ENCODE data around the gene SUN2.

SUN2 gene

DNA sequence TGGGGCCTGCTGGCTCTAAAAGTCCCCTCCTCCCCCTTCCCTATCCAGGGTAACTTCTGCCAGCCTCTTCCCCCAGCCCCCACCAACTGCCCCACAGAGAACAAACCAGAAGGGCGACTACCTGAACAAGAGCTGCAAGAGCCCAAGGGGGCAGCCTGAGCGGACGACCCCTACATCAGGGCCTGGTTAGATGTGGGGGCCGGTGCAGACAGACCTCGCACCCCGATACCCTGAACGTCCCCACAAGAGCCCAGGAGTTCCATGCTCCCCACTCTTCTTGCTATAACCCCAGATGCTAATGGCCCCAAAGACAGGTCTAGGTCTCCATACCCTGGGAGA is 20.7 kb downstream of the SUN2 start:
- no peak for DNase-seq (ENCODE audit: low read depth in 2 of 2)

DNA sequence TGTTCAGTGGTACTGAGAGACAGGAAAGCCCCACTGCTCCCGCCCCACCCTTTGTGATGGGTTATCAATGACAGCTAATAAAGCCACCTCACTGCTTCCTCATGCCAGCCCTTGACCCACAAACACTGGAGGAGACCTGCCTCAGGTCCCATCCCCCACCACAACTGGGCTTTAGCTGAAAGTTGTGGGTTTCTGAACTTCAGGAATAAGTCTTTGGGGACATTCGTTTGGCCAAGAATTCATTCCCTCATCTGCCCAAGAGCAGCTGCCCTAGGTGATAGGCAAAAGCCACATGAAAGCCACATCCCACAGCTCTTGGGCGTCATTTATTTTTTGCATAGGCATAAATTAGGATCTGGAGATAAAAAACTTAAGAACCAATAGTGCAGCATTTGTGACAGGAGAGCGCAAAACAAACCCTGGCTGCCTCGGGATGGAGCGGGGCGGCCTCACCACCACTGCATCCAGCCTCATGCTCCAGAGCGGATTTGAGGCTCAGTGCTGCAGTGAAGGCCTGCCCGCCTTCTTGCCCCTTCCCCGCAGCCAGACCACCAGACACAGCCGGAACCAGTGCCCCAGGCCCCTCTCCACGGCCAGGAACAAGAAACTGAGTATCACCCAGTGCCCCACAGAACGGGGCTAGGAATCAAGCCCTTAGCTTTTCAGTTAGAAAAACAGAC is 21.2 kb downstream of the SUN2 start:
- no peak for DNase-seq (ENCODE audit: low read depth in 2 of 2)

DNA sequence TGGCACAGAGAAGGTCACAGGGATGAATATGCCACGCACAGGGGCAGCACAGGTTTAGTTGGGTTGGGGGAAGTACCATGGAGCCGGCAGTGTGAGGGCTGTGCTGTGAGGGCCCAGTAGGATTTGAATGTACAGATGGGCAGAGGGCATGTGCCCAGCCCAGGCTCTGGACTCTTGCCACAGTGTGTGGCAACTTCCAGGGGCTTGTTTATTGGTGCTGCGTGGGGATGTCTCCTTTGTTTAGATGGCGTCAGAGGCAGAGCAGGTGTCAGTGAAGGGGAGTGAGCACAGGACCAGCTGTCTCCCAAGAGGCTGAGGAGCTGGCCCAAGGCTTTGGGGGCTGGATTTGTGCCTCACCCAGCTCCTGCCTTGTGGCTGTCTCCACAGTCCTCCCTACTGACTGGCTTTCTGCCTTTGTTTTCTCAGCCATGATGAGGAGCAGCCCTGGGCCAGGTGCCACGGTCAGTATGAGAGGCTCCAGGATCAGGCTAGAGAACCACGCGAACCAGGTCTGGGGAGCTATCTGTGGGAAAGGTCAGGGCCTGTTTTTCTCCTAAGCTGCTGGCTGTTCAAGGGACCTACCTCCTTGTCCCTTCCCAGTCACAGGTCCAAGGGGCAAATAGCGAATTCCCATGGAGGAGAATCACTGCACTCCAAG is 21.9 kb downstream of the SUN2 start:
- no peak for DNase-seq (ENCODE audit: low read depth in 2 of 2)

DNA sequence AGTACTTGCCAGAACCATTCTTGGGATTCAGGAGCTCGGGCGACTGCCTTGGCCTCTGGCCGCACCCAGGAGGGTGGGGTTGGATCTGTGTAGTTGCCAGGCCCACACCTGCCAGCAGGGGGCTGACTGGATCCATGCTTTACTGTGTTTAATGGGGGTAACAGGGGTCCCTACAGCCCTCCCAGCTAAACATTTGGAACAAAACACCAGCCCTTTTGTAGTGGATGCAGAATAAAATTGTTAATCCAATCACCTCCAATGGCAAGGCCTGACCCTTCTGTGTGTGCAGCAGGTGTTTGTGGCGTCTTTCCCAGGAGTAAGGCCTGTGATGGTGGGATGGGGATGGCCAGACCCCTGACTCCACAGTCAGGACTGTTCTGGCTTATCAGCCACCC is 22.5 kb downstream of the SUN2 start:
- peak in 1 of 2 donors; percentile 25 for DNase-seq (ENCODE audit: low read depth in 2 of 2)

DNA sequence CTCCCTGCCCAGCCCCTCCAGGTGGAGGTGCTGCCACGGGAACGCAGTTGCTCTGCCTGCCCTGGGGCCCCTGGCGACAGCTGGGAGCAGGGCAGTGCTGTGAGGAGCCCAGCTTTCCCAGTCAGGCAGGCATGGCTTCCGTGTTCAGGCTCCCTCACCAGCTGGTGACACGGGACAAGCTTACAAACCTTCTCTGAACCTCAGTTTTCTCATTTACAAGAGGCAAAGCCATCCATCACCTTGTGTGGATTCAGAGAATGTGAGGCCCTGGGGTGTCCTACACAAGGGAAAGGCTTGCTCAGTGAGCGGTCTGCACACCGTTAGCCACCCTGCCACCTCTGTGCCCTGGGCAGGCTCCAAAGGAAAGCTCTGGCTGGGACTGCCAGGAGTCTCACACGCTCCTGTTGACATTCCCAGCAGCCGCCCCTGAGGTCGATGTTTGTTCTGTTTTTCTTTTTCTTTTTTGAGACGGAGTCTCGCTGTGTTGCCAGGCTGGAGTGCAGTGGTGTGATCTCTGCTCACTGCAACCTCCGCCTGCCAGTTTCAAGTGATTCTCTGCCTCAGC is 23.5 kb downstream of the SUN2 start:
- no peak for DNase-seq (ENCODE audit: low read depth in 2 of 2)

DNA sequence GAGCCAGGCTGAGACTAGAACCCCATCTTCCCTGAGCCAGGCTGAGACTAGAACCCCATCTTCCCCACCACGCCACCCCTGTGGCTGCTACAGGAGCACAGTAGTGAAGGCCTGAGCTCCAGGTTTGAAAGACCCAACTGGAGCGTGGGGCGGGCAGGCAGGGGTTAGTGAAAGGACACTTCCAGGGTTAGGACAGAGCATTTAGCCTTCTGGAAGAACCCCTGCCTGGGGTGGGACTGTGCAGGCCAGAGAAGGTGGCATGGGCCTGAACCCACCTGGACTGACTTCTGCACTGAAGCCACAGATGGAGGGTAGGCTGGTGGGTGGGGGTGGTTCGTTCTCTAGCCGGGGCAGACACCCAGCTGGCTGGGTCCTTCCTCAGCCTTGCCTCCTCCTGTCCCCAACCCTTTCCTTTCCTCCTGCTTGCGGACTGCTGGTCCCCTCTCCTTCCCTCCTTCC is 24.1 kb downstream of the SUN2 start:
- no peak for DNase-seq (ENCODE audit: low read depth in 2 of 2)

DNA sequence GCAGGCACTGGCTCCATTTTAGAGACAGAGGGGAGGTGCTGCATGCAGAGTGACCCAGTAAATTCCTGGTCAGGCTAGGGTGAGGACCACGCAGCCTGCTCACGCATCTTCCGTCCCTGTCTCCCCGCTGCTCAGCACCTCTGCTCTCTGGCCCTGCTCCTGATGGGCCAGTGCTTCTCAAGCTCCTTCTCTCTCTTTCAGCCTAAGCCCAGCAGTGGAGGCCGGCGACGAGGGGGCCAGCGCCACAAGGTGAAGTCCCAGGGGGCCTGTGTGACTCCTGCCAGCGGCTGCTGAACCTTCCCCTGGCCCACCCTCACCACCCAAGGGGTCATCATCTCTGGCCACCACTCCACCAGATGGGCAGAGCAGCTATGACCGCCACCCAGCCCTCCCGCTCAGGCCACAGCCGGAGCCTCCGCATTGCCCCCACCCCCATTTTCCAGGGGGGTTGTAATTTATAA is 25.4 kb downstream of the SUN2 start:
- DNase-seq (ENCODE audit: low read depth in 2 of 2) = no peak

DNA sequence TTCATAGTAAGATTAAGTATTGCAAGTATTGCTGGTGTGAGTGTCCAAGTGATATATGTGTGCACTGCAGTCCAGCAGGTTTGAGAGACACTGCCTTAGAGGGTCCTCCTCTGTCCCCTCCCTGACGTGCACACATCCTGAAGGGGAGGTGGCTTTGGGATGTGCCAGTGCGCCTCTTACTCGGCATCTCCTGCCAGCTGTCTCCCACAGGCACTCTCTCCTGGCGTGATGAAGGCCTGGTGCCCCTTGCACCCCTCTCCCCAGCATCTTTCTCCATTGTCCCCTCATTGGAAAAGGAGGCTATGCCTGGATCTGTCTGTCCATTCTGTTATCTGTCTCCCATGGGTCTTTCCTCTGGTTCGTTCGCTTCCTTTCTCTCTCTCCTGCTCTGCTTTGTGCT is 25.9 kb downstream of the SUN2 start:
- no peak for DNase-seq (ENCODE audit: low read depth in 2 of 2)

DNA sequence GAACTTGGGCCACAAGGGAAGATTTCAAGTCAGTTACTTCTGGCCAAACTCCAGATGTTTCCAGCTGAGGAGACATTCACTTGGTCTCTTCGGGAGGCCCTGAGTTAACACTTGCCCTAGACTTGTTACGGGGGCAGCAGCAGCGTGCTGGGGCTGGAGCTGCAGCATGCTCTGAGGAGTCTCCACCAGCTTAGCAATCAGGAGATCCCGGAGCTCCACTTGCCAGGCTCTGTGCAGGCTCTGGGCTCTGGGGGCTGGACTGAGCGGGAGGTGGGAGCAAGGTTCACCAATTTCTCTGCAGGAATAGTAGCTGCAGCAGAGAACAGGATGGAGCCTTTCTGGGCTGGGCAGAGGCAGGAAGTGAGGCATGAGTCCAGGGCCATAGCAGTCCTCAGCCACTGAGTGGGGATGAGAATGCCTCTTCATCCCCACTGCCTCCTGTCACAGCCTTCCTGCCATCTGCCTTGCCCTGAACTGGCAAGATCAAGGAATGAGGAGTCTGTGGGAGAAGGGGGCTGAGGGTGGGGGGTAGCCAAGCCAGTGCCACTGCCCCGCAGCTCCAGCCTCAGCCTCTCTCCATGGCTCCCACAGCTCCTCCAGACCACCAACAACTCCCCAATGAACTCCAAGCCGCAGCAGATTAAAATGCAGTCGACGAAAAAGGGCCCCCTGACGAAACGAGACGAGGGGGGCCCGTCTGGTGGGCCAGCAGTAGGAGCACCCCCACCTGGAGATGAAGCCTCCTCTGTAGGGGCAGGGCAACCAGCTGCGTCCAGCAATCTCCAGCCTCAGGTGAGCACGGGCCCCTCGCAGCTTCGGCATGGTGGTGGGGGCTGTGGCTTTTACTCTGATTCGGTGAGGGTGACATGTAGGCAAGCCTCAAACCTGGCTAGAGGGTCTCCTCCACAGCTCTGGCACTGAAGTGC is 26.7 kb downstream of the SUN2 start:
- DNase-seq (ENCODE audit: low read depth in 2 of 2) = no peak

DNA sequence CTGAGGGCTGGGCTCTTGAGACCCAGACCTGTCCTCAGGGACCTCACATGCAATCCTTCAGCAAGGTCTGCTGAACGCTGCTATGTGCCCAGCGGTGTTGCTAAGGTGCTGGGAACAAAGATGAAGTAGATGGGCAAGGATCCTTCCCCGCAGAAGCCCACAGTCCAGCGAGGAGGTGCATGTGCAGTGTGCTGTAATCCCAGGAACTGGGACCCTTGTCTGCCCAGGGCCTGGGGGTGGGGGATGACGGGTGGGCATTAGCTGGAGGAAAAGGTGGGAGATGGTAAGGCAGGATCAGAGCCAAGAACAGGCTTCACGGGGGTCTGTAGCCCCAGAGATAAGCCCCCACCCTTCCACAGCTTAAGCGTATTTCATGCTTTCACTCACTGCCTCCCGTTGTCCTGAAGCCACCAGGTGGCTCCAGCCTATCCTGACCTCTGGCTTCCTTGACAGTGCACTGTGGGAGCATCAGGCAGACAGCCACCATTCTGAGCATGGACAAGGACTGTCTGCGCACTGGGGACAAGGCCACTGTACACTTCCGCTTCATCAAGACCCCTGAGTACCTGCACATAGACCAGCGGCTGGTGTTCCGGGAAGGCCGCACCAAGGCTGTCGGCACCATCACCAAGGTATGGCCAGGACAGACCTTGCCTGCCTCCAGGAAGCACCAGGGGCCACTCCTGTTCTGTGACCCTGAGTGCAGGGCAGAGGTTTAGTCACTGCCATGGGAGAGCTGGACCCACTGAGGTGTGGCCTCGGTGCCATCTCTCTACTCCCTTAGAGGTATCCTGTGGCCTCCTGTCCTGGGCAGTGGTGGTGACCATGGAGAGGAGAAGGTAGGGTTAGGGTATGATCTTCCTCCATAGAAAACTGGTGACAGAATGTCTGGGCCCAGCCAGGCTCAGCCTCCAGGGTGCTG is 28.0 kb downstream of the SUN2 start:
- no peak for DNase-seq (ENCODE audit: low read depth in 2 of 2)

DNA sequence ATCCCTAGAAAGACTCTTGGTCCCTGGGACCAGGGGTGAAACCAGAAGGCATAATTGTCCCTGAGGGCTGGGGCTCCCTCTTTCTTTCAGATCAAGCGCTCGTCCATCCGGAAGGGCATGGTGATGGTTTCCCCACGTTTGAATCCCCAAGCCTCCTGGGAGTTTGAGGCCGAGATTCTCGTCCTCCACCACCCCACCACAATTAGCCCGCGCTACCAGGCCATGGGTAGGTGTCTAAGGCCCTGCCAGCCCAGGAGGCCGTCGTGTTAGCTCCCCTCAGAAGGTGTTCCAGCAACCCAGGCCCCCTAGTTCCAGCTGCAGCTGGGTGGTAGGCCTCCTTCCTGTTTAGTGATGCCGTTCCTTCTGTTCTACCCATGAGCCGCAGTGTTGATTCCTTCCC is 28.7 kb downstream of the SUN2 start:
- DNase-seq (ENCODE audit: low read depth in 2 of 2) = no peak

DNA sequence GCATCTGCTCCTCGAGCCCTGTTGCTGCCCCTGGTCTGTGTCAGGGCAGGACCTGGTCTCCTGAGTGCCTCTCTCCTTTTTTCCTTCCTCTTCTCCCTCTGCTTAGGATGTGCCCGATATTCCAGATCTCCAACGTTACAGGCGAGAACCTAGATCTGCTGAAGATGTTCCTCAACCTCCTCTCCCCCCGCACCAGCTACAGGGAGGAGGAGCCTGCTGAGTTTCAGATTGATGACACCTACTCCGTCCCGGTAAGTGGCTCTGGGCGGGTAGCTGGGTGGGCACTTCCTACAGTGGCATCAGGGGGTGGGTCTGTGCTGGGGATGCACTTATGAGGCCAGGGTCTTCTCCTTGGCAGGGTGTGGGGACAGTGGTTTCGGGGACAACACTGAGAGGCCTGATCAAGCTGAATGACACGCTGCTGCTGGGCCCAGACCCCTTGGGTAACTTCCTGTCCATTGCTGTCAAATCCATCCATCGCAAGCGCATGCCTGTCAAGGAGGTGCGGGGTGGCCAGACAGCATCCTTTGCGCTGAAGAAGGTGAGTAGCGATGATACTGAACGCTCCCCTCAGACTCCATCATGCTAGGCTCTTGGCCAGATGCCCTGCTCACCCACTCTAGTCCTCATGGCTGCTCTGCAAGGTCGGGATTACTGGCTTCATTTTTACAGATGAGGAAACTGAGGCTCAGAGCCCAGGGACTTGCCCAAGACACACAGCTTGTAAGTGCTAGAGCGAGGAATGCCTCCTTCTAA is 29.7 kb downstream of the SUN2 start:
- DNase-seq (ENCODE audit: low read depth in 2 of 2) = no peak

DNA sequence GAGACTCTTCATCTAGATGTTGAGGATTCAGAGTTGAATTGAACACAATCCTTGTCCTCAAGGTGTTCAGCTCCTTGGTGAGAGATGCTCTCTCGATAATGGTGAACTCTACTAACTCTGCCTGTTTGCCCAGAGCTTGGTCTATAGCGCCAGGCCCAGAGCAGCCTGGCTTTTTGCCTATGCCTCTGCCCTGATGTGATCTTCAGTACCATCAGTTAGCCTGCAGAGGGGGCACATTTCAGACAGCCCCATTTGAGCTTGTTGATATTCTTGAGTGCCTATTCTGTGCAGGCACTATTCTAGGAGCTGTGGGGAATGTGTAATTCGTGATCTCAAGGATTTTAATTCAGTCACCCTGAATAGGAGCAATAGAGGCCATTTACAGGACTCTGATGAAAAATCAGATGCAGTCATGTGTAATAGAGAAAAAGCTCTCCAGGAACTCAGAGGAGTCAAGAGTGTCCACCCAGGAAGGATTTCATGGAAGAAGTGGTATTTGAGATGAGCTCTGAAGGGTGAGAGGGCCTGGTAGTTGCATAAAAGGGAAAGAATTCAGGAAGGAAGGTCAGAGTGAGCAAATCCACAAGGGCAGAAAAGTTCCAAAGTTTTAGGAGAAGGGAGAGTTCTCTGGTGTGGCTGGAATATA is 30.7 kb downstream of the SUN2 start:
- no peak for DNase-seq (ENCODE audit: low read depth in 2 of 2)

DNA sequence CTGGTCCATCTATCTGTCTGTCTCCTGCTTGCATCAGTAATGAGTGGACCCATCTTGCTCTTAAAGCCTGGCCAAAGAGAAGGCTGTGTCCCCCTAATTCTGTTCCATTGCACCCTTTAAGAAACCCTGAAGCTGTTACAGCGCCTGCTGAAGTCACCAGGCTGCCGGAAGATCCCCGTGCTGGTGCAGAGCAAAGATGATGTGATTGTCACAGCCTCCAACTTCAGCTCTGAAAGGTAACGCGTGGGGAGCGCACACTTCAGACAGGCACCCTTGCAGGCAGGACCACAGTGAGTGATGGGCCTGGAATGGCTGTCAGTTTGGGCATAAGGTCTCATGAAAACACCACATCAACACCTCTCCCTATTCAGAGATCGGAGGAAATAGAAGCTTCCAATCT is 31.6 kb downstream of the SUN2 start:
- DNase-seq (ENCODE audit: low read depth in 2 of 2) = no peak

DNA sequence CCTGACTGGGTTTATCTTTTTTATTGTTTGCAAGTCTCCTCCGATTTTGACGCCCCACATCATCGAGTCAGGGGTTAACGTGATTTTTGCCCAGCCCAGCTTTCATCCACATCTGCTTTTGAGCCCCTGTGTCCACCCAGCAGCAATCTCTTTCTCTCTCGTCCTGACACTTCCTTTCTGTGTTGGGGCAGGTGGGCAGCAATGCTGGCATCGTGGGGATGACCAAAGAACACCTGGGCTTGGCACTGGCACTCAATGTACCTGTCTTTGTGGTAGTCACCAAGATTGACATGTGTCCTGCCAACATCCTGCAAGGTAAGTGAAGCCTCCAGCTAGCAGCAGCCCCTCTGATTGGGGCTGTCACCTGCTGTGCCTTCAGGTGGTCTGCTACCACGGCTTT is 34.2 kb downstream of the SUN2 start:
- DNase-seq (ENCODE audit: low read depth in 2 of 2) = no peak

DNA sequence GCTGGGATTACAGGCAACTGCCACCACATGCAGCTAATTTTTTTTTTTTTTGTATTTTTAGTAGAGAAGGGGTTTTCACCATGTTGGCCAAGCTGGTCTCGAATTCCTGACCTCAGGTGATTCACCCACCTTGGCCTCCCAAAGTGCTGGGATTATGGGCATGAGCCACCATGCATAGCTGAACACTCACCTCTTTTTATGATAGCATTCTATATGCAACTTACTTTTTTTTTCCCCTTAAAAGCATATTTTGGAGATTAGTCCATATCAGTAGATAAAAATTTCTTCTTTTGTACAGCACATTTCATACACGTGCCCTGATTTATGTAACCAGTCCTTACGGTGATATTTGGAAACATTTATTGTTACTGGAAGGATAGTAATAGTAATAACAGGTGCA is 35.4 kb downstream of the SUN2 start:
- no peak for DNase-seq (ENCODE audit: low read depth in 2 of 2)

DNA sequence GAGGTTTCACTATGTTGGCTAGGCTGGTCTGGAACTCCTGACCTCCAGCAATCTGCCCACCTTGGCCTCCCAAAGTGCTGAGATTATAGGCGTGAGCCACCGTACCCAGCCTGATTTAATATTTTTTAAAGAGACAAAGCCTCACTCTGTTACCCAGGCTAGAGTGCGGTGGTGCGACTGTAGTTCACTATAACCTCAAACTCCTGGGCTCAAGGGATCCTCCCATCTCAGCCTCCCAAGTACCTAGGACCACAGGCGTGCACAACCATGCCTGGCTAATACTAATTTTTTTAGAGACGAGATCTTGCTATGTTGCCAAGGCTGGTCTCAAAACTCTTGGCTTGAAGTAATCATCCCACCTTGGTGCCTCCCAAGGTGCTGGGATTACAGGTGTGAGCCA is 36.6 kb downstream of the SUN2 start:
- DNase-seq (ENCODE audit: low read depth in 2 of 2) = no peak

DNA sequence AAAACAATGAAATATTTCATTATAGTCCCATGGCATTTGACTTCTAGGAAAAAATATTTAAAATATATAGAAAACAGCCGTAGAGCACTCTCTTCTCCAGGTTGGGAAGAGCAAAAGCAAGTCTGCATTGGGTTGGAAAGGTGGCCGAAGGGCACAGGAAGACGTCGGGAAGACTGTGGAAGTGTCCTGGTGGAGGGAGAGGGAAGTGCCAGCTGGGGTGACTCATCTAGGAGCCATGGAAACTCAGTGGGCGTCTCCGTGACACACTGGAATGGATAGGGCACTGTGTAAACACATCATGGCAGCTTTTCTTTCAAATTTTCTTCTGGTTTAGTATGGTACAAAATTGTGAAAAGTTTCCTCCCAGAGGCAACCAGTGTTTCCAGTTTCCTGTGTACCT is 37.4 kb downstream of the SUN2 start:
- DNase-seq (ENCODE audit: low read depth in 2 of 2) = no peak

DNA sequence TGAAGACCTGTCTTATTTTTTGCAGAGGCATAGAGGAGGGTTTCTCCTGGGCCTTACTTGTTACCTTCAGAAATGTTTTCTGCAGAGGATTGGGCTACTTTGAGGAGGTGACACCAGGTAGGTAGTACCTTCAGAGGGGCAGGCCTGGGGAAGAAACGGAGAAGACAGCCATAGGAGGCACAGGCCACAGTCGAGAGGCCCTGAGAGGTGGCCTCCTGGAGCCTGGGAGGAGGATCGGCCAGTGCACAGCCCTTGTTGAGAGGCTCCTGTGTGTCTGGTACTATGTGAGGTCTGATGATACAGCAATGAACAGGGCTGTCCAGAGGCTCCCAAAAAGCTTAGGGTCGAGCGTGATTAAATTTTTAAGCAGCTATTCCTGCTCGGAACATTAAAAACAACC is 38.6 kb downstream of the SUN2 start:
- DNase-seq (ENCODE audit: low read depth in 2 of 2) = no peak

DNA sequence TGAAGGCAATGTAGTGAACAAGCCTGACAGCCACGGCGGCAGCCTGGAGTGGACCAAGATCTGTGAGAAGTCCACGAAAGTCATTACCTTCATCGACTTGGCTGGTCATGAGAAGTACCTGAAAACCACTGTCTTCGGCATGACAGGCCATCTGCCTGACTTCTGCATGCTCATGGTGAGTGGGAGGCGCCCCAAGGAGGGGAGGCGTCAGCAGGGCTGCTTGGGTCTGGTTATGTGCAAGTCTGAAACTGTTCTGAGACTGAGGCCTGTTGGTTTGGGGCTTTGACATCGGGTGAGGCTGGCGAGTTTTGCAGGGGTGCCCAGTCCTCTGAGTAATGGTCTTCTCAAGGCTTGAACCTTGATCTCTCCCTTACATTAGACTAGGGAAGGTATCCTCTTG is 39.0 kb downstream of the SUN2 start:
- DNase-seq (ENCODE audit: low read depth in 2 of 2) = no peak
